Measurements from ENCODE around the gene KCNT1.

- TF ChIP-seq CTCF (IDR thresholded peaks at IDR 0.05; ENCODE audit: poor library complexity) = no peak
- no peak for TF ChIP-seq EZH2phosphoT487 (IDR thresholded peaks at IDR 0.05; ENCODE audit: low read depth, severe bottlenecking, unreplicated experiment)
Measured at GRCh38 chr9:135821733-135822373, 119.9 kb downstream of the KCNT1 start.

Measured in hepatocyte (in vitro differentiated cells).